WTC11 (cell line): ENCODE results near the gene STK32A. TPM values are rescaled to one million over a fixed set of nuclear protein-coding genes. Genes with fewer than 3 reads are reported as not detected.

Experiments used
- ATAC-seq: fragments of 200-7000 bp; cut with Tn5 transposase; 2 replicates; pipeline ENCODE4 v1.10.0; 2021; ENCODE audit warnings: mild to moderate bottlenecking, moderate library complexity
- CTCF ChIA-PET: fragments of 300-600 bp; sonication (Branson Sonifier 250); formaldehyde crosslinking; loops from one replicate; lab custom pipeline; 2021; ENCODE audit warnings: antibody characterized with exemption; lab: Charles Lee
- POLR2A ChIA-PET: fragments of 350-600 bp; sonication (Branson Sonifier 250); formaldehyde crosslinking; loops from one replicate; lab custom pipeline; 2021; ENCODE audit warnings: antibody characterized with exemption; lab: Charles Lee
- DNase-seq: peaks from one replicate; pipeline ENCODE4 v3.0.0; 2021; ENCODE audit warnings: low spot score
- H3K27ac Mint-ChIP-seq: 2 replicates; pipeline ENCODE4 v1.8.0; 2021; ENCODE audit warnings: mixed read lengths
- H3K27me3 Mint-ChIP-seq: 2 replicates; pipeline ENCODE4 v1.8.0; 2021; ENCODE audit warnings: low read depth, mild to moderate bottlenecking, moderate library complexity, mixed read lengths
- H3K36me3 Mint-ChIP-seq: 2 replicates; pipeline ENCODE4 v1.8.0; 2021; ENCODE audit warnings: mixed read lengths
- H3K4me1 Mint-ChIP-seq: 2 replicates; pipeline ENCODE4 v1.8.0; 2022; ENCODE audit warnings: mixed read lengths
- H3K4me3 Mint-ChIP-seq: 2 replicates; pipeline ENCODE4 v1.8.0; 2021; ENCODE audit warnings: mild to moderate bottlenecking, moderate library complexity, mixed read lengths
- H3K9me3 Mint-ChIP-seq: 2 replicates; pipeline ENCODE4 v1.8.0; 2021; ENCODE audit warnings: mixed read lengths
- ATF2 ChIP-seq: sonication (generic); formaldehyde crosslinking; IDR thresholded peaks from 2 replicates; pipeline ENCODE4 v1.8.1; 2022; ENCODE audit warnings: low read depth, missing genetic modification reagents, borderline replicate concordance
- ATF3 ChIP-seq: sonication (generic); formaldehyde crosslinking; conservative IDR thresholded peaks from 2 replicates; pipeline ENCODE4 v1.8.1; 2022; ENCODE audit warnings: mild to moderate bottlenecking, missing genetic modification reagents
- CDX4 ChIP-seq: fragments of 250-450 bp; sonication (Bioruptor Pico); IDR thresholded peaks from 2 replicates; pipeline ENCODE4 v1.9.0; 2021; ENCODE audit warnings: moderate library complexity, mild to moderate bottlenecking, inconsistent platforms, borderline replicate concordance
- EMX1 ChIP-seq: fragments of 250-450 bp; sonication (Bioruptor Pico); IDR thresholded peaks from 2 replicates; pipeline ENCODE4 v1.8.0; 2021; ENCODE audit warnings: mild to moderate bottlenecking
- FOXK1 ChIP-seq: sonication (generic); formaldehyde crosslinking; IDR thresholded peaks from 2 replicates; pipeline ENCODE4 v1.8.0; 2022; ENCODE audit warnings: mild to moderate bottlenecking, moderate library complexity, missing genetic modification reagents
- FOXP1 ChIP-seq: sonication (generic); formaldehyde crosslinking; IDR thresholded peaks from 2 replicates; pipeline ENCODE4 v1.8.0; 2022; ENCODE audit warnings: missing genetic modification reagents, mild to moderate bottlenecking, moderate library complexity, borderline replicate concordance
- FOXP4 ChIP-seq: sonication (generic); formaldehyde crosslinking; IDR thresholded peaks from 2 replicates; pipeline ENCODE4 v1.8.0; 2022; ENCODE audit warnings: mild to moderate bottlenecking, missing genetic modification reagents
- GRHL2 ChIP-seq: fragments of 250-450 bp; sonication (Bioruptor Pico); IDR thresholded peaks from 2 replicates; pipeline ENCODE4 v1.8.0; 2022; ENCODE audit warnings: mild to moderate bottlenecking, moderate library complexity; ENCODE audit not compliant: insufficient replicate concordance, severe bottlenecking
- HMGA2 ChIP-seq: fragments of 250-450 bp; sonication (Bioruptor Pico); IDR thresholded peaks from 2 replicates; pipeline ENCODE4 v1.4.0; 2021; ENCODE audit warnings: mild to moderate bottlenecking, moderate library complexity
- IRF1 ChIP-seq: sonication (generic); formaldehyde crosslinking; IDR thresholded peaks from 2 replicates; pipeline ENCODE4 v1.8.0; 2023; ENCODE audit warnings: missing genetic modification reagents
- JAZF1 ChIP-seq: fragments of 250-450 bp; sonication (Bioruptor Pico); IDR thresholded peaks from 2 replicates; pipeline ENCODE4 v1.9.0; 2021; ENCODE audit warnings: moderate library complexity, mild to moderate bottlenecking, inconsistent platforms
- JUN ChIP-seq: sonication (generic); formaldehyde crosslinking; IDR thresholded peaks from 2 replicates; pipeline ENCODE4 v1.8.0; 2023; ENCODE audit warnings: mild to moderate bottlenecking, missing genetic modification reagents
- KAT7 ChIP-seq: sonication (generic); formaldehyde crosslinking; IDR thresholded peaks from 2 replicates; pipeline ENCODE4 v1.8.1; 2023; ENCODE audit warnings: missing genetic modification reagents, mild to moderate bottlenecking, borderline replicate concordance
- MXD4 ChIP-seq: fragments of 250-450 bp; sonication (Bioruptor Pico); IDR thresholded peaks from 2 replicates; pipeline ENCODE4 v1.8.0; 2021; ENCODE audit warnings: mild to moderate bottlenecking, moderate library complexity, borderline replicate concordance
- NFATC4 ChIP-seq: fragments of 250-450 bp; sonication (Bioruptor Pico); IDR thresholded peaks from 2 replicates; pipeline ENCODE4 v1.9.0; 2021; ENCODE audit warnings: mild to moderate bottlenecking
- RELA ChIP-seq: sonication (generic); formaldehyde crosslinking; IDR thresholded peaks from 2 replicates; pipeline ENCODE4 v1.8.1; 2022; ENCODE audit warnings: missing genetic modification reagents, mild to moderate bottlenecking, borderline replicate concordance
- SMAD3 ChIP-seq: sonication (generic); formaldehyde crosslinking; IDR thresholded peaks from 2 replicates; pipeline ENCODE4 v1.8.0; 2022; ENCODE audit warnings: missing genetic modification reagents, mild to moderate bottlenecking, borderline replicate concordance
- STAT6 ChIP-seq: sonication (generic); formaldehyde crosslinking; conservative IDR thresholded peaks from 2 replicates; pipeline ENCODE4 v1.8.1; 2023; ENCODE audit warnings: mild to moderate bottlenecking, low read depth, missing genetic modification reagents, moderate library complexity
- TEAD4 ChIP-seq: sonication (generic); formaldehyde crosslinking; IDR thresholded peaks from 2 replicates; pipeline ENCODE4 v1.8.0; 2022; ENCODE audit warnings: mild to moderate bottlenecking, missing genetic modification reagents
- ZNF138 ChIP-seq: sonication (generic); formaldehyde crosslinking; conservative IDR thresholded peaks from 2 replicates; pipeline ENCODE4 v1.8.1; 2022; ENCODE audit warnings: mild to moderate bottlenecking, moderate library complexity, missing genetic modification reagents
- ZNF232 ChIP-seq: sonication (generic); formaldehyde crosslinking; IDR thresholded peaks from 2 replicates; pipeline ENCODE4 v1.8.0; 2022; ENCODE audit warnings: mild to moderate bottlenecking, missing genetic modification reagents
- ZNF263 ChIP-seq: sonication (generic); formaldehyde crosslinking; IDR thresholded peaks from 2 replicates; pipeline ENCODE4 v1.8.1; 2022; ENCODE audit warnings: low read depth, mild to moderate bottlenecking, moderate library complexity, missing genetic modification reagents
- ZNF317 ChIP-seq: sonication (generic); formaldehyde crosslinking; IDR thresholded peaks from 2 replicates; pipeline ENCODE4 v1.8.1; 2023; ENCODE audit warnings: low read depth, mild to moderate bottlenecking, moderate library complexity, missing genetic modification reagents, borderline replicate concordance
- ZNF396 ChIP-seq: fragments of 250-450 bp; sonication (Bioruptor Pico); IDR thresholded peaks from 2 replicates; pipeline ENCODE4 v1.8.0; 2021; ENCODE audit warnings: mild to moderate bottlenecking, moderate library complexity, borderline replicate concordance
- ZNF416 ChIP-seq: fragments of 250-450 bp; sonication (Bioruptor Pico); IDR thresholded peaks from 2 replicates; pipeline ENCODE4 v1.9.0; 2021; ENCODE audit warnings: mild to moderate bottlenecking, inconsistent platforms
- ZNF423 ChIP-seq: fragments of 250-450 bp; sonication (Bioruptor Pico); IDR thresholded peaks from 2 replicates; pipeline ENCODE4 v2.1.2; 2022; ENCODE audit warnings: mild to moderate bottlenecking, moderate library complexity
- ZSCAN18 ChIP-seq: fragments of 250-450 bp; sonication (Bioruptor Pico); IDR thresholded peaks from 2 replicates; pipeline ENCODE4 v2.1.2; 2022; ENCODE audit warnings: mild to moderate bottlenecking, moderate library complexity
- total RNA-seq: library from RNA; stranded (reverse); gene quantifications from 3 replicates; pipeline ENCODE4 v1.2.3, GENCODE V29; 2021

The STK32A gene
- total RNA-seq, 1 experiment from 2014 or later = 1.7 TPM

GRCh38 chr5:147346006-147346561 is 111.3 kb downstream of the STK32A start:
- Mint-ChIP-seq H3K27me3 (no peaks in the 10 kb centered on the region), H3K36me3 (no peaks in the 10 kb centered on the region), H3K4me3 (no peak overlapping the region), H3K27ac (no peak overlapping the region), H3K9me3 (no peaks in the 10 kb centered on the region), H3K4me1 (no peaks in the 10 kb centered on the region)
- ATAC-seq = peak; percentile 57
- DNase-seq = no peak
- ChIA-PET POLR2A (no interaction called here), CTCF (interaction anchor here (0.6 to 1.7 kb wide), 7 partner anchors 24 to 232 kb away, joined by 3 to 7 read pairs (median 4); partner anchors contain the start of gene STK32A)
- TF ChIP-seq CDX4 (CRISPR knock-in tag) (no peak), ATF2 (CRISPR knock-in tag) (no peak), ZSCAN18 (CRISPR knock-in tag) (no peak), RELA (CRISPR knock-in tag) (no peak), FOXK1 (CRISPR knock-in tag) (no peak), TEAD4 (CRISPR knock-in tag) (no peak), SMAD3 (no peak), ATF3 (CRISPR knock-in tag) (no peak), IRF1 (CRISPR knock-in tag) (no peak), JUN (CRISPR knock-in tag) (no peak), MXD4 (no peak), KAT7 (CRISPR knock-in tag) (no peak), HMGA2 (CRISPR knock-in tag) (no peak), GRHL2 (CRISPR knock-in tag) (no peak), ZNF138 (CRISPR knock-in tag) (no peak), ZNF232 (CRISPR knock-in tag) (no peak), ZNF423 (CRISPR knock-in tag) (no peak), ZNF263 (CRISPR knock-in tag) (no peak), EMX1 (CRISPR knock-in tag) (no peak)
- TF ChIP-seq, all 79 proteins: peak for 0

GRCh38 chr5:147348046-147348445 is 113.2 kb downstream of the STK32A start:
- Mint-ChIP-seq H3K36me3 (no peaks in the 10 kb centered on the region), H3K9me3 (no peaks in the 10 kb centered on the region), H3K4me1 (0 out of 2 replicates have a peak, but pooled peaks cover 3% of the 10 kb centered on the region), H3K27me3 (no peaks in the 10 kb centered on the region), H3K4me3 (no peak overlapping the region), H3K27ac (no peak overlapping the region)
- DNase-seq = no peak
- ChIA-PET POLR2A (no interaction called here), CTCF (interaction anchor here (1.0 kb wide), 1 partner anchor 159 kb away, joined by 3 read pairs; no protein-coding TSS in a partner anchor)
- no peak for ATAC-seq
- no peak for TF ChIP-seq FOXP4 (CRISPR knock-in tag)
- no peak for TF ChIP-seq ZNF396
- TF ChIP-seq NFATC4 (CRISPR knock-in tag) = no peak
- no peak for TF ChIP-seq STAT6 (CRISPR knock-in tag)
- TF ChIP-seq ZNF317 (CRISPR knock-in tag) = no peak
- TF ChIP-seq ZNF423 (CRISPR knock-in tag) = no peak
- TF ChIP-seq JUN (CRISPR knock-in tag) = no peak
- no peak for TF ChIP-seq JAZF1
- TF ChIP-seq FOXP1 (CRISPR knock-in tag) = no peak
- TF ChIP-seq ZNF416 = no peak
- TF ChIP-seq GRHL2 (CRISPR knock-in tag) = no peak
- no peak for TF ChIP-seq ZNF138 (CRISPR knock-in tag)
